HG03196 (cell line): ENCODE data around the gene ARHGEF2.

ENCODE experiments used
- ATAC-seq: cut with Tn5 transposase; IDR thresholded peaks from one replicate; pipeline ENCODE4 v1.9.1; 2021; ENCODE audit not compliant: unreplicated experiment

The ARHGEF2 gene

GRCh38 chr1:155978325-155978972 lies at the start of gene ARHGEF2:
TSS of gene ARHGEF2 (minus strand) at chr1:155978547. CDS start at chr1:155978427, 120 bp downstream.
- peak; percentile 41 for ATAC-seq

- no peak for ATAC-seq
Observed at GRCh38 chr1:156026588-156026987, 48.2 kb upstream of the ARHGEF2 start.

- no peak for ATAC-seq
Observed at GRCh38 chr1:156025876-156026275, 47.5 kb upstream of the ARHGEF2 start.

DNA sequence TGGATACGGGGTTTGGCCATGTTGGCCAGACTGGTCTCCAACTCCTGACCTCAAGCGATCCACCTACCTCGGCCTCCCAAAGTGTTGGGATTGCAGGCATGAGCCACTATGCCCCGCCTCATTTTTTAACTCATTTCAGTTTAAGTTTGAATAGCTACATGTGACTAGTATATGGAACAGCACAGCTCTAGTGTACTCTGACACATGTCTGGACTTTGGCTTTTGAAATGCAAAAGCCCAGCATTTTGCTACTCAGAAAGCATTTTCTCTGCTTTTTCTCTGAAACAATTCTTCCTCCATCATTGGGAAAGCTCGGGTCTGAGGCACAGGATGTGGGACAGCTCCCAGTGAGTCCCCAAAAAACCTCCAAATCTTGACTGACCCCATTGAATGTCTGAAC lies 46.5 kb upstream of the ARHGEF2 start:
- ATAC-seq = no peak

- no peak for ATAC-seq
Observed at GRCh38 chr1:156021954-156022353, 43.6 kb upstream of the ARHGEF2 start.

- ATAC-seq = no peak
Observed at GRCh38 chr1:156021093-156021428, 42.7 kb upstream of the ARHGEF2 start.

- peak; percentile 94 for ATAC-seq
Observed at GRCh38 chr1:156020293-156021092, 42.1 kb upstream of the ARHGEF2 start, which contains the start of gene SSR2. TSS of gene SSR2 (minus strand) at chr1:156020951. CDS start at chr1:156020167, 784 bp downstream.

DNA sequence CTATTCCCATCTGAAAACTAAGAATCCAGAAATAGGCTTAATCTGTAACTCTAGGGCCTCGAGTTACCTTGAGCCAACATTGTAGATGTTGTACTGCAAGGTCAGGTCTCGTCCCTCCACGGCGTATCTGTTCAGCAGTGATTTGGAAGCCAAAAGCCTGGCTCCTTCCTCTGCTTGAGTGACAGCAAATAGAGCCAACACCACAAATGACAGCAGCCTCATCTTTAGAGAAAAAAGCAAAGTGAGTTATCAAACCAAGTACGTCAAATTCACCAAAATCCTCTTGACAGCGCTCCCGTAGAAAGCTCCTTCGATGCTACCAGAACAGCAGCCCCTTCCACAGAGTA lies 41.6 kb upstream of the ARHGEF2 start:
- no peak for ATAC-seq

GRCh38 chr1:156014829-156015228 lies 36.5 kb upstream of the ARHGEF2 start:
- no peak for ATAC-seq

DNA sequence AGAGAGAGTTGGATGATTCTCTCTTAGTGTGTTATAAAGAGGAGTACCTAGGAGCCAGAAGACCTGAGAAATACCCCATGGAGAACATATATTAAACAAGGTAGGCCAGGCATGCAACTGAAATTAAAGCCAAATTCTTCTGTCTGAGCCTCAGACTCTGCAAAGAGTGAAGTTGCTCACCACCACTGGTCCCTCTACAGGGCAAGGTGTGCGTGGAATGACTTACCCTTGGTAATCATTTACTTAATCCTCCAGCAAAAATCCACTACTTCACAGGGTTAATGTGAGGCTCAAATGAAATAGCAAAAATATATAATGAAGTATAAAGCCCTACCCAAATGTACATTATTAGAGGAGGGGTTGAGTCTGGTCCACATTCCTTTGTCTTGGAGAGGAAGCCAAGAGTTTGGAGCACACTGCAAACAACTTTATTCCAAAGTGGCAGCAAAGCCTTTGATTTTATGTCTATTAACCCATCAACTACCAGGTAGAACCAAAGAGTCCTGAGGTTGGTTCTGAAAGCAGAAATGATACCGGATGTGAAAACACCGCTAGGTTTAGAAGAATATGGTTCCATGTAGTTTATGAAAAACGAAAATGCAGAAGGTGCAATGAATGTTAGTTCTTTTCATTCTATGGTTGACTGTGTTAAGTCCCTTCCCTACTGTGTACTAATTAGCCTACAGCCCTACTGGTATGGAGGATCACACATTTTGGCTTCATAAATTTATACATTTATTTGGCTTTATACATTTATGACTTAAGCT lies 33.9 kb upstream of the ARHGEF2 start:
- ATAC-seq = peak; percentile 76

DNA sequence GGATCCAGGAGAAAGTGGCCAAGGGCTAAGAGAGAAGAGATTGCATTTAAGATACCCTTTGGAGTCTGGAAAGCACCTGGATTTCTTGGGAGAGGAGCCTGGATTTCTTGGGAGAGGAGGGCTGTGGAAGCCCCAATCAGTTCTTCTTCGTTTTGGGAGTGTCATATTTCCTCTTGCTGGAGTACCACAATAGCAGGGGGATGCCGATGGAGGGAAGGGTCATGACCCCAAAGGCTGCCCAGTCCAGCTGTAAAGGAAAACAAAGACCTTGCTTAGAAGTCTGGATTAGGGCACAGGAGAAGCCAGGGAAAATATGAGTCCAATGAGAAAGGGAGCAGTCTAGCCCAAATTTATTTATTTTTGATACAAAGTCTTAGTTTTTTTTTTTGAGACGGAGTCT lies 31.1 kb upstream of the ARHGEF2 start:
- no peak for ATAC-seq

- no peak for ATAC-seq
Observed at GRCh38 chr1:156006666-156007376, 28.5 kb upstream of the ARHGEF2 start.

DNA sequence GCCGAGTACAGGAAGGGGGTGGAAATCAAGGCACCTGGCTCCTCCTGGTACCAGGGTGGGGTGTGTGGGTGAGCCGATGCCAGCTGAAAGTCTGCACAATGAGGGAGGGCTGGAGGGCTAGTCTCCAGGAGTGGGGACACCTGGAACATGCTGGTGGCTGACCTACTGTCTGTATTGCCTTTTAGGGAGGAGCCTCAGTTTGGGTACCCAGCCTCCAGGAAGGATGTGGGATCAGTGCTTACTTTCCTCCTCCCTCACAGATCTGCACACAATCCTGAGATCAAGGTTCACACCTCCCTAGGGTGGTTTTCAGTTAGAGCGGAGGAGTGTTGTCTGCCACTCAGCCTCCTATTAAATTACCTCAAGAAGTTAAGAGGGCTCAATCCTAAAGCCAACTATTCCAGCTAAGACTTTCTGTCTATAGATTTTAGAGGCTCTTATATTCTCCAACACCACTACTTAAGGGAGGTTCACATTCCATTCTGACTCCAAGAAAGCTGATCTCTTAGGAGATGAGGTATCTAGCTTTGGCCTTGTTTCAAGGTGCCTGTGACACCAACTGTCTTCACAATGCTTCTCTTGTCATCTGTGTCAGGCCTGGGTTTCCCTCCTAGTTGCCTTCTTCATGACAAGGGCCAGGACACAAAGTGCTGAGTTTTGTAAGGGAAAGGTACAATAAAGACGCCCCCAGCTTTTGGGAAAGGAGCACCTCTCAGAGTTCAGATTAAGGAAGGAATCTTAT lies 26.7 kb upstream of the ARHGEF2 start:
- ATAC-seq = no peak

GRCh38 chr1:156003923-156004188 lies 25.5 kb upstream of the ARHGEF2 start:
- no peak for ATAC-seq

DNA sequence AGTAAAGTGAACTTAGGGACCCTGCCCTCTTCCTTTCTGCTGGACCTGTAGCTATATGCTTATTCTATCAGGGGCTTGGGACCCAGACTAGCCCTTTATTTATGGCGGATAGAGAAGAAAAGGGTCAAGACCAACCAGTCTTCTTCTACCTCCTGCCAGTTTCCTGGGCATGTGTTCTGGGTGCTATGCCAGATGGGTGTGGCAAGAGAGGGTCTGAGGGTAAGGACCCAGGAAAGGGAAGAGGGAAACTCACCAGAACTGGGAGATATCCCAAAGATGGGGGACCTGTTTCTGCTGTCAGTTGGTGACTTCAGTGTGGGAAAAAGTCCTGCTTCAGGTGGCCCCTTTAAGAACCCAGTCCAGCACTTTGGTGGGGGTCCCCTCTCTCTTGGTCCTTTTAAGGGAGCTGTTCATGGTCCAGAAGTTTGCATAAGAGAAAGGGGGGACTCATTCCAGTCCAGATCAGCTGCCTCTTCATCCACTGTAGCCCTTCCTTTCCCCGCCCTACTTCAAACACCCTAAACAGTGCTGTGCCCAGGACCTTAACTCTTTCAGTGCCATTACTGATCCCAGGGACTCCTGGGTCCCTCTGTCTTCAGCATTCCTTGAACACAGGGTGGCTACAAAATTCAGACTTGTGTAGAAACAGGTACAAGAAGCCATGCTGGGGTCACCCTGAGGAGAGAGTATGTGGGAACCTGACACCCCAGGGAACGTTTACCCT lies 24.0 kb upstream of the ARHGEF2 start:
- ATAC-seq = no peak

- ATAC-seq = no peak
Observed at GRCh38 chr1:156001662-156002171, 23.4 kb upstream of the ARHGEF2 start.

DNA sequence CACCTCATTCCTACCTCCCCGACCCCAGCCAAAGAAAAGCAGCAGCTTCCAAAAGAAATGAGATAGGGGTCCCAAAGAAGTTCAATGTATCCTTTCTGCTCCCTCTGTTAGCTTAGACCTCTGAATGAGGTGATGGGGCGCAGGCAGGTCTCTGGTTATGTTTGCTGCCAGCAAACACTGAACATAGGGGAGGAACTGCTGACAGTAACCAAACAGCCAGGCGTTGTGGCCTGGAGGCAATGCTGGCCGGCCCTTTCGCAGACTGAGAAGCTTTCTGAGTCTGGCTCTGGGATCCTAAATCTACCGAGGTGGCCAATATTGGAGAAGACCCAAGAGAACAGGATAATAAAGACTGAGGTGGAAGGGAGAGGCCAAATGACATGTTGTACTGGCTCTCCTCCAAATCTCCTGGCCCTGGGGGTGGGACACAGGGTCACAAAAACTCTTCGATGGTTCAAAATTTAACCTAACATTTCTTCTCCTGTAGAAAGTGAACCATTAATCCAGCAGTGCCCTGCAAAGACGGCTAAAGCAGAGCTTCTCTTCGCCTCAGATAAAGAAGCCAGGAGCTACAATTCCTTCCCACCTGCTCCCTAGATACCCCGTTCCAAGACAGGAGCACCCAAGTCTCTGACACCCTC lies 22.8 kb upstream of the ARHGEF2 start:
- ATAC-seq = no peak

DNA sequence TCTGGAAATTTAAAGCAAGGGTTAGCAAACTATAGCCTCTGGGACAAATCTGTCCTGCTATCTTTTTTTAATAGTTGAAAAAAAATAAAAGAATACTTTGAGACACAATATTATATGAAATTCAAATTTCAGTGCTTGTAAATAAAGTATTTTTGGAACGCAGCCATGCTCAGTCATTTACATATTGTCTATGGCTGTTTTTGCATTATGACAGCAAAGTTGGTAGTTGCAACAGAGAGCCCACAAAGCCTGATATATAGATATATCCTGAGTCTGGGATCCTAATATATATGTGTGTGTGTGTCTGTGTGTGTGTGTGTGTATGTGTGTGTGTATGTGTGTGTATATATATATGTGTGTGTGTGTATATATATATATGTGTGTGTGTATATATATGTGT lies 21.6 kb upstream of the ARHGEF2 start:
- no peak for ATAC-seq

GRCh38 chr1:155996166-155996565 lies 17.8 kb upstream of the ARHGEF2 start:
- no peak for ATAC-seq
